Spleen (tissue), 7 donors: ENCODE data around the gene ARHGEF18.

Experiments
- CTCF ChIP-seq, 11 experiments: fragments of 200-600 bp in 7 of 11; fragments of 450-650 bp in 4 of 11; sonication (generic) in 4 of 11; IDR thresholded peaks in 8 of 11; conservative IDR thresholded peaks in 3 of 11; 1 replicate in 7 of 11; 2 replicates in 4 of 11; pipeline versions ENCODE4 v1.4.0 to v1.8.0; 2016 to 2021; ENCODE audit warnings: antibody characterized with exemption in 11 of 11, inconsistent platforms in 4 of 11, mild to moderate bottlenecking in 1 of 11
- POLR2A ChIP-seq, 3 donors: fragments of 450-650 bp; IDR thresholded peaks; one replicate each; pipeline ENCODE4 v1.5.1; 2017; ENCODE audit warnings: antibody characterized with exemption in 3 of 3, mild to moderate bottlenecking in 1 of 3
- POLR2AphosphoS5 ChIP-seq, 3 donors: sonication (generic); formaldehyde crosslinking; IDR thresholded peaks; one replicate each; pipeline ENCODE4 v1.5.1; 2017; ENCODE audit warnings: antibody characterized with exemption in 3 of 3
- donor health status: DM: no; HTN: no; CAD: no; lungs with moderate emphysema.
- donor health status: DM: no; HTN: no; CAD: no.
- donor health status: DM: no; HTN: no; CAD: no.

- TF ChIP-seq CTCF (IDR thresholded peaks at IDR 0.05 in 8 of 11, conservative IDR thresholded peaks at IDR 0.05 in 3 of 11) (no peak), POLR2AphosphoS5 (IDR thresholded peaks at IDR 0.05) (no peak), POLR2A (IDR thresholded peaks at IDR 0.05) (no peak)
These were observed 30.6 kb upstream of the ARHGEF18 start for GRCh38 chr19:7318176-7318575.
